OCI-LY1 (cell line): Measurements from ENCODE around the gene PRR14L.

ENCODE experiments used
- H2AFZ ChIP-seq: fragments of 200-600 bp; sonication (generic), shearing (Covaris generic); 2 replicates; pipeline ENCODE4 v1.6.0; 2014; ENCODE audit warnings: antibody characterized with exemption, mild to moderate bottlenecking, low read length
- H3F3A ChIP-seq: fragments of 200-600 bp; sonication (generic), shearing (Covaris generic); 2 replicates; pipeline ENCODE4 v1.6.0; 2014; ENCODE audit warnings: mild to moderate bottlenecking, antibody characterized with exemption, low read length, moderate library complexity; ENCODE audit not compliant: insufficient read depth
- H3K27ac ChIP-seq: fragments of 200-600 bp; sonication (generic); 2 replicates; pipeline ENCODE4 v1.5.1; 2014; ENCODE audit warnings: low read length, mixed run types, mild to moderate bottlenecking, low read depth; ENCODE audit not compliant: poor library complexity, severe bottlenecking
- H3K27me3 ChIP-seq: fragments of 200-600 bp; sonication (generic); 2 replicates; pipeline ENCODE4 v1.6.0; 2014; ENCODE audit warnings: antibody characterized with exemption, mild to moderate bottlenecking, low read length, moderate library complexity; ENCODE audit not compliant: insufficient read depth
- H3K36me3 ChIP-seq: fragments of 200-600 bp; sonication (generic); 2 replicates; pipeline ENCODE4 v1.6.1; 2014; ENCODE audit warnings: mild to moderate bottlenecking, antibody characterized with exemption, low read length, moderate library complexity, mixed read lengths; ENCODE audit not compliant: insufficient read depth
- H3K4me1 ChIP-seq: fragments of 200-600 bp; sonication (generic); 2 replicates; pipeline ENCODE4 v1.5.1; 2014; ENCODE audit warnings: mild to moderate bottlenecking, low read length, moderate library complexity; ENCODE audit not compliant: insufficient read depth, severe bottlenecking
- H3K4me2 ChIP-seq: fragments of 200-600 bp; sonication (generic), shearing (Covaris generic); 2 replicates; pipeline ENCODE4 v1.6.1; 2014; ENCODE audit warnings: low read length
- H3K4me3 ChIP-seq: fragments of 200-600 bp; sonication (generic); 2 replicates; pipeline ENCODE4 v1.5.1; 2014; ENCODE audit warnings: low read length, low read depth, mild to moderate bottlenecking, mixed read lengths; ENCODE audit not compliant: poor library complexity, severe bottlenecking
- H3K79me2 ChIP-seq: fragments of 200-600 bp; shearing (Covaris generic); 2 replicates; pipeline ENCODE4 v1.6.1; 2016; ENCODE audit warnings: mixed run types, low read length, mixed read lengths; ENCODE audit not compliant: insufficient read depth
- H3K9ac ChIP-seq: fragments of 200-600 bp; sonication (generic), shearing (Covaris generic); 2 replicates; pipeline ENCODE4 v1.6.1; 2014; ENCODE audit warnings: mild to moderate bottlenecking, low read length, mixed read lengths
- H3K9me2 ChIP-seq: fragments of 200-600 bp; sonication (generic), shearing (Covaris generic); 2 replicates; pipeline ENCODE4 v1.6.1; 2014; ENCODE audit warnings: low read depth, mild to moderate bottlenecking, low read length, mixed read lengths
- H3K9me3 ChIP-seq: fragments of 200-600 bp; shearing (Covaris generic); 2 replicates; pipeline ENCODE4 v1.6.1; 2014; ENCODE audit warnings: low read length, mixed read lengths
- H4K20me1 ChIP-seq: fragments of 200-600 bp; sonication (generic), shearing (Covaris generic); 2 replicates; pipeline ENCODE4 v1.6.0; 2016; ENCODE audit warnings: mild to moderate bottlenecking, low read length; ENCODE audit not compliant: insufficient read depth
- CTCF ChIP-seq: fragments of 200-600 bp; sonication (generic), shearing (Covaris generic); IDR thresholded peaks from 2 replicates; pipeline ENCODE4 v1.5.1; 2017; ENCODE audit warnings: mild to moderate bottlenecking, antibody characterized with exemption, low read length, moderate library complexity, mixed read lengths
- EZH2 ChIP-seq: fragments of 200-600 bp; sonication (generic), shearing (Covaris generic); IDR thresholded peaks from 2 replicates; pipeline ENCODE4 v1.8.0; 2017; ENCODE audit warnings: borderline replicate concordance, mixed run types, mild to moderate bottlenecking, antibody characterized with exemption, low read length, moderate library complexity, mixed read lengths

Gene PRR14L

GRCh38 chr22:31732089-31732829, 17.7 kb downstream of the PRR14L start:
- Histone ChIP-seq H3K9me3 (no peaks in the 10 kb centered on the region), H3K9me2 (no peaks in the 10 kb centered on the region), H3K4me3 (no peak overlapping the region), H3K4me2 (no peak overlapping the region), H3K36me3 (peaks cover 37% of the 10 kb centered on the region), H3K27ac (no peak overlapping the region), H3F3A (no peaks in the 10 kb centered on the region), H4K20me1 (no peaks in the 10 kb centered on the region), H3K9ac (no peak overlapping the region), H3K79me2 (peaks cover 18% of the 10 kb centered on the region), H3K27me3 (no peaks in the 10 kb centered on the region), H3K4me1 (no peaks in the 10 kb centered on the region), H2AFZ (no peak overlapping the region)
- TF ChIP-seq EZH2 (no peak), CTCF (no peak)

DNA sequence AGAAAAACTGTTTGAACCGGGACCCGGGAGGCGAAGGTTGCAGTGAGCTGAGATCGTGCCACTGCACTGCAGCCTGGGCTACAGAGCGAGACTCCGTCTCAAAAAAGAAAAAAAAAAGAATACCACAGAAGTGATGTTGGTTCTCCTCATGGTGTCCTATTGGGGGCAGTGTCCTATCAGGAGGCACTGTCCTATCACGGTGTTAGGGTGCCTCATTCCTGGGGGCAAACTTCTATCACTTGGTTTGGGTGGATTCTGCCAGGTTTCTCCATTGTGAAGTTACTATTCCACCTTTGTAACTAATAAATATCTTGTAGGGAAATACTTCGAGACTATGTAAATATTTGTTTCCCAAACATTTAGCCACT, 19.6 kb downstream of the PRR14L start:
- Histone ChIP-seq H3K4me3 (no peak overlapping the region), H3K4me2 (no peak overlapping the region), H3K9me3 (no peaks in the 10 kb centered on the region), H3K9ac (no peak overlapping the region), H3K27ac (no peak overlapping the region), H2AFZ (no peak overlapping the region), H4K20me1 (no peaks in the 10 kb centered on the region), H3K9me2 (no peaks in the 10 kb centered on the region), H3K79me2 (peaks cover 10% of the 10 kb centered on the region), H3K27me3 (no peaks in the 10 kb centered on the region), H3K36me3 (peaks cover 33% of the 10 kb centered on the region), H3F3A (no peaks in the 10 kb centered on the region), H3K4me1 (no peaks in the 10 kb centered on the region)
- TF ChIP-seq EZH2 (no peak), CTCF (peak; percentile 34; the same call in 1 of the 2 replicates)

DNA sequence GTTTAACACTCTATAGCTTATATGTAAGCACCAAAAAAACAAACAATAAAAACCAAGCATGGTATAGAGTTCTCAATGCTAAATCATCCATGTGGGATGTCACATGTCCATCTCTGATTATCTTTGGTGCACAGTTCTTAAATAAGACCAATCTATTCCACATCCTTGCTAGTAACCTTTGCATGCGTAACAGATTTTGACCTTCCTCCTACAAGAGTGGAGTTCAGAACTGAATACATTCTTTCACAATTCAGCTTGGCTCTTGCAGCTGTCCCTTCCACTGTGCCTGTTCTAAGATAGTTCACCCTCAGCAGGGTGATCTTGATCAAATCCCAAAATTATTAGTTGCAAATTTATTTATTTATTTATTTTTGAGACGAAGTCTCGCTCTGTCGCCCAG, 21.1 kb downstream of the PRR14L start:
- peaks cover 33% of the 10 kb centered on the region for H3K36me3 ChIP-seq
- no peaks in the 10 kb centered on the region for H3F3A ChIP-seq
- H4K20me1 ChIP-seq: no peaks in the 10 kb centered on the region
- H3K4me3 ChIP-seq: no peak overlapping the region
- H3K79me2 ChIP-seq: 0 out of 2 replicates have a peak, but pooled peaks cover 9% of the 10 kb centered on the region
- H3K4me2 ChIP-seq: no peak overlapping the region
- no peaks in the 10 kb centered on the region for H3K27me3 ChIP-seq
- no peaks in the 10 kb centered on the region for H3K9me3 ChIP-seq
- H2AFZ ChIP-seq: no peak overlapping the region
- no peaks in the 10 kb centered on the region for H3K4me1 ChIP-seq
- H3K9ac ChIP-seq: no peak overlapping the region
- no peak overlapping the region for H3K27ac ChIP-seq
- TF ChIP-seq EZH2 (no peak), CTCF (no peak)
- no peaks in the 10 kb centered on the region for H3K9me2 ChIP-seq
